BLaER1 treated with 17β-estradiol and CSF1 and Interleukin-3, amounts not matched to agents 10 nM and 100 nM (cell line): ENCODE data around the gene SMOC2.
"Not testable (repeated sequence)": the region's sequence is repeated elsewhere in the genome, so short reads cannot be mapped to it uniquely, and the experiment has no call there.

Experiments used
- H3K27ac ChIP-seq, 11 experiments: shearing (Covaris generic); formaldehyde crosslinking; 2 replicates each; pipeline ENCODE4 v1.8.1; 2022
- H3K27me3 ChIP-seq, 11 experiments: shearing (Covaris generic); formaldehyde crosslinking; 2 replicates each; pipeline ENCODE4 v1.8.1; 2022
- H3K36me3 ChIP-seq, 11 experiments: shearing (Covaris generic); formaldehyde crosslinking; 2 replicates each; pipeline ENCODE4 v1.8.1; 2022
- H3K4me1 ChIP-seq, 10 experiments: shearing (Covaris generic); formaldehyde crosslinking; 2 replicates each; pipeline ENCODE4 v1.8.1; 2022
- H3K4me2 ChIP-seq, 11 experiments: shearing (Covaris generic); formaldehyde crosslinking; 2 replicates each; pipeline ENCODE4 v1.8.1; 2022
- H3K4me3 ChIP-seq, 10 experiments: shearing (Covaris generic); formaldehyde crosslinking; 2 replicates each; pipeline ENCODE4 v1.8.1; 2022
- H3K9ac ChIP-seq, 11 experiments: shearing (Covaris generic); formaldehyde crosslinking; 2 replicates each; pipeline ENCODE4 v1.8.1; 2022
- H3K9me3 ChIP-seq, 11 experiments: shearing (Covaris generic); formaldehyde crosslinking; replicated peaks in 1 of 11; 2 replicates each; pipeline ENCODE4 v1.8.1; 2022
- H4K20me1 ChIP-seq, 11 experiments: shearing (Covaris generic); formaldehyde crosslinking; 2 replicates each; pipeline ENCODE4 v1.8.1; 2022
- Cebpa-rat ChIP-seq, 11 experiments: shearing (Covaris generic); IDR thresholded peaks; 2 replicates each; pipeline ENCODE4 v1.8.1; 2022

SMOC2 gene

DNA sequence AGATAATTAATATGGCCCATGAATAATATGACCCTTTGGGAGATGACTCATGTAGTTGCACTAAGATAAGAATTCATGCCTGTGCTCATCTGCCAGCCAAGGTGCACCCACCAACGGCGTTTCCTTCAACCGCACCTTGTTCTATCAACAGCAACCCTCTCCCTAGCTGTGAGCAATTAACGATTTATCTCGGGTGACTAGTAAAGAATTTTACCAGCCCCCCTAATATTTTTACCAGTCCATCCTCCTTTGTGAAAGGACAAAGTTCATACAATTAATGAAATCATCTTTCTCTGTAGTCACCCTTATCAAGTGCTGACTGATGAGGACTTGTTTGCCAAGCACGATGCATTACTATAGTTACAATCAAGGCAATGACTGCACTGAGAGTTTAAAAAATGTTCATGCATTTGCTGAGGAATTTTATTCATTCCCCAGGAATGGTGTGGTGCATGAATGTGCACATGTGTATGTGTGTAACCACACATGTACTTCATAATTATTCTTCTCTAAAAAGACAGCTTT is 118.7 kb downstream of the SMOC2 start:
- Histone ChIP-seq H3K4me3 (no peak overlapping the region), H3K9ac (no peak overlapping the region), H3K27me3 (no peaks in the 10 kb centered on the region), H3K9me3 (no peaks in the 10 kb centered on the region), H3K36me3 (no peaks in the 10 kb centered on the region), H3K4me1 (no peaks in the 10 kb centered on the region), H3K27ac (no peak overlapping the region), H3K4me2 (no peak overlapping the region), H4K20me1 (no peaks in the 10 kb centered on the region)
- TF ChIP-seq Cebpa-rat (IDR thresholded peaks at IDR 0.05), result no peak

DNA sequence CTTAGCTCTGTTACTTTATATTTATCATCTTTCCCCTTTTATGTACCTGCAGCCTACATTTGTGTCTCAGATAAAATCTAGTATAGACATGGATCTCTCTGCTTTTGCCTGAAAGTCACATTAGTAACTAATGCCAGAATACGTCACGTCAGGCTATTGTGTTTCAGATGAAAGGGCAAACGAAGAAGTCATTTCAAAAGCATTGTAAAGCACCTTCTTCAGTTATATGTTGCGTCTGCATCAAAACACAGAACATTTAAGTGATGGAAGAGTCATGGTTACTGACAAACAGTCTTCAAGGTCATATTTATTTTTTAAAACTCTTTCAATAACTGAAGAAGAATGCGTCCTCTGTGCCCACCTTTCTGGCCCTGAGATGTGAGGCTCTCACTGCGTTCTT is 119.1 kb downstream of the SMOC2 start:
- no peak overlapping the region for H3K9ac ChIP-seq
- H4K20me1 ChIP-seq, result no peaks in the 10 kb centered on the region
- H3K27me3 ChIP-seq, result no peaks in the 10 kb centered on the region
- H3K27ac ChIP-seq, result no peak overlapping the region
- H3K9me3 ChIP-seq, result no peaks in the 10 kb centered on the region
- no peaks in the 10 kb centered on the region for H3K36me3 ChIP-seq
- no peak for TF ChIP-seq Cebpa-rat (IDR thresholded peaks at IDR 0.05)
- no peaks in the 10 kb centered on the region for H3K4me1 ChIP-seq
- no peak overlapping the region for H3K4me3 ChIP-seq
- no peak overlapping the region for H3K4me2 ChIP-seq

DNA sequence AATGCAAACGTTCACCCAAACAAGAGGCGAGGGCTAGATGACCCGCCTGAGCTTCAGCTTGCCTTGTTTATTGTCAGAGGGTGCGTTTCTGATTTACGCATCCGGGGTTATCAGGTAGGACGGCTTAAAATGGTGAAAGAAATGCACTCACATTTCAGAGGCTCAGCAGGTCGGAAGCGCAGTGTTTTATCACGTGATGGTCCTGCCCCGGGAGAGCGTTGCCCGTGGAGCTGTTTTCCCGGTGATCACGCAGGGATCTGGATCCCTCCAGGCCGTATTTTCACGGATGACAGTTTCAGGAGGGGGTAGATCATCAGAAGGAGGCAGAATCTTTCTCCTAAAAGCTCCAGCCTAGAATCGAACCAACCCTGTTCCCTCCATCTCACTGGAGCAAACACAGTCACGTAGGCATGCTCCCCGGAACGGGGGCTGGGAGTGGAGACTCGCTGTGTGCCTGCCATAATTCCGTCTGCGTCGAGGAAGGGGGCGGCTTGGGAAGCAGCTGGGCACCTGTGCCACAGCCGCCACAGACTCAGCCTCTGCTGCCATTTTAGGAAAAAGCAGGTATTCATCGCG is 121.7 kb downstream of the SMOC2 start:
- no peaks in the 10 kb centered on the region for H3K9me3 ChIP-seq
- no peak overlapping the region for H3K9ac ChIP-seq
- H3K27ac ChIP-seq, result no peak overlapping the region
- no peak overlapping the region for H3K4me2 ChIP-seq
- no peak overlapping the region for H3K4me3 ChIP-seq
- H4K20me1 ChIP-seq, result no peaks in the 10 kb centered on the region
- H3K4me1 ChIP-seq, result no peaks in the 10 kb centered on the region
- H3K36me3 ChIP-seq, result no peaks in the 10 kb centered on the region
- no peak for TF ChIP-seq Cebpa-rat (IDR thresholded peaks at IDR 0.05)
- no peaks in the 10 kb centered on the region for H3K27me3 ChIP-seq

DNA sequence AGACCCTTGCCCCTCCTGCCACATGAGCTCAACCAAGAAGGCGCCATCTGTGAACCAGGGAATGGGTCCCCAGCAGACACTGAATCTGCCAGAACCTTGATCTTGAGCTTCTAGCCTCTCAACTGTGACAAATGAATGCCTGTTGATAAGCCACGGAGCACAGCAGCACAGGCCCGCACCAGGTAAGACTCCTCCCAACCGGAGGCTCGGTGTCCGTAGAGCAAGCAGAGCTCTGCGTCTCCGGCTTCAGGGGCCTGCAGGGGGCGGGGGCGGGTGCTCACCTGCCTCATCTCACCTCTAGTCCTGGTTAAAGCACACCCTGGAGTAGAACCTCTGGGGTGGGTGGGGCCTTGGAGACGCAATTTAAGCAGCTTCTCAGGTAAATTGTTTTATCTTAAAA is 122.7 kb downstream of the SMOC2 start:
- H3K4me2 ChIP-seq, result no peak overlapping the region
- no peak overlapping the region for H3K9ac ChIP-seq
- H3K36me3 ChIP-seq, result no peaks in the 10 kb centered on the region
- TF ChIP-seq Cebpa-rat (IDR thresholded peaks at IDR 0.05), result no peak
- H3K9me3 ChIP-seq, result no peaks in the 10 kb centered on the region
- no peaks in the 10 kb centered on the region for H3K4me1 ChIP-seq
- H4K20me1 ChIP-seq, result no peaks in the 10 kb centered on the region
- H3K27me3 ChIP-seq, result no peaks in the 10 kb centered on the region
- no peak overlapping the region for H3K27ac ChIP-seq
- no peak overlapping the region for H3K4me3 ChIP-seq

DNA sequence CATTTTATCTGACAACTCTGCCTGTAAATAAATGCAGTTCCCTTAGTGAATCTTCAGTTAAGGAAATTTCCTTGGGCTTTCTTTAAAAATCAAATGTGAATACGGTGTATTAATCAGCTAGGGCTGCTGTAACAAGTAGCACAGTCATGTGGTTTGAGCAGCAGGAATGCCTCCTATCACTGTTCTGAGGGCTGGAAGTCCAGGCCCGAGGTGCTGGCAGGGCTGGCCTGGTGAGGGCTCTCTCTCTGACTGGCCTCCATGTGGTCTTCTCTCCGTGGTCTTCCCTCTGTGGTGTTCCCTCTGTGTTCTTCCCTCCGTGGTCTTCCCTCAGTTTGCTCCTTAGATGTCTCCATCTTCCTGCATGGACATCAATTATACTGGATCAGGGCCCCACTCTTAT is 124.1 kb downstream of the SMOC2 start:
- Histone ChIP-seq H3K9ac (no peak overlapping the region), H3K4me2 (no peak overlapping the region), H4K20me1 (no peaks in the 10 kb centered on the region), H3K4me1 (no peaks in the 10 kb centered on the region), H3K27ac (no peak overlapping the region), H3K36me3 (no peaks in the 10 kb centered on the region), H3K4me3 (no peak overlapping the region), H3K9me3 (no peaks in the 10 kb centered on the region), H3K27me3 (no peaks in the 10 kb centered on the region)
- no peak for TF ChIP-seq Cebpa-rat (IDR thresholded peaks at IDR 0.05)

DNA sequence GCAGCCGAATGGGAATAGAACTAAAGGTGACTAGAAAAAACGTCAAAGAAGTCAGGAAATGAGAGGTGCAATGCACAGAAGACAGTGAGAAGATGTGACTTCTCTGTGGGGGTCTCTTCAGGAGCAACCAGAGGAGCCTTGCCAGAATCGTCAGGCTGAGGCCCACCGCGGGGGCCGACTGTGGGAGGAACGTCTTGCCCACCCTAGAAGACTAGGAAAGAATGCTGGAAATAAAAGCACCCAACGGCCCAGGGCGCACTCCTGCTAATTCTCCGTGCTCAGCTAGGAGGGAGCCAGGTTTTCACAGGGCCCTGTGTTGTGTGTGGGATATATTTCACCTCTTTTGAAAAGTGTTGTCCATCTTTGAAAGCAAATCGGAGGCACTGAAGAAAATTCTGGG is 129.2 kb downstream of the SMOC2 start:
- Histone ChIP-seq H3K36me3 (no peaks in the 10 kb centered on the region), H3K27me3 (no peaks in the 10 kb centered on the region), H3K9ac (no peak overlapping the region)

DNA sequence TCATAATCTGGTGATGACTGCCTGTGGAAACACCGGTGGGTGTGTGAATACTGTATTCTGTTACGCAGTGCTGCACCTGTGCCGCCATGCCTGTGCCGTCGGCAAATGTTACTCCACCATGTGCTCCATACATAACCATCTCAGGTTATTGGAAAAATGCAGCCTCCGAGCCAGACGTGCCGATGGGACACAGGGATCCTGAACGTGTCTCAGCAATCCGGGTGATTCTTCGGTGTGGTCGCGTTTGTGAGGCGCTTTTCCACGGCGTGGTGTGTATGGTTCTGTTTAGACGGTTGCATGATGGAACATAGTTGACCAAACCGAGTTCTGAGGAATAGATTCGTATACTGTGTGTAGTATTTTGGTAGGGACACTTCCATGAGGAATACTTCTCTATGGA is 130.3 kb downstream of the SMOC2 start:
- TF ChIP-seq Cebpa-rat (IDR thresholded peaks at IDR 0.05), result no peak
- Histone ChIP-seq H3K36me3 (no peaks in the 10 kb centered on the region), H3K4me3 (no peak overlapping the region), H3K27ac (no peak overlapping the region), H4K20me1 (no peaks in the 10 kb centered on the region), H3K4me2 (no peak overlapping the region), H3K27me3 (no peaks in the 10 kb centered on the region), H3K9ac (no peak overlapping the region), H3K4me1 (no peaks in the 10 kb centered on the region), H3K9me3 (no peaks in the 10 kb centered on the region)

More for the DNA sequence above, 129.2 kb downstream of the SMOC2 start:
- no peak overlapping the region for H3K27ac ChIP-seq
- no peak overlapping the region for H3K4me2 ChIP-seq
- no peaks in the 10 kb centered on the region for H4K20me1 ChIP-seq
- TF ChIP-seq Cebpa-rat (IDR thresholded peaks at IDR 0.05), result no peak
- H3K4me1 ChIP-seq, result no peaks in the 10 kb centered on the region
- no peaks in the 10 kb centered on the region for H3K9me3 ChIP-seq
- H3K4me3 ChIP-seq, result no peak overlapping the region

DNA sequence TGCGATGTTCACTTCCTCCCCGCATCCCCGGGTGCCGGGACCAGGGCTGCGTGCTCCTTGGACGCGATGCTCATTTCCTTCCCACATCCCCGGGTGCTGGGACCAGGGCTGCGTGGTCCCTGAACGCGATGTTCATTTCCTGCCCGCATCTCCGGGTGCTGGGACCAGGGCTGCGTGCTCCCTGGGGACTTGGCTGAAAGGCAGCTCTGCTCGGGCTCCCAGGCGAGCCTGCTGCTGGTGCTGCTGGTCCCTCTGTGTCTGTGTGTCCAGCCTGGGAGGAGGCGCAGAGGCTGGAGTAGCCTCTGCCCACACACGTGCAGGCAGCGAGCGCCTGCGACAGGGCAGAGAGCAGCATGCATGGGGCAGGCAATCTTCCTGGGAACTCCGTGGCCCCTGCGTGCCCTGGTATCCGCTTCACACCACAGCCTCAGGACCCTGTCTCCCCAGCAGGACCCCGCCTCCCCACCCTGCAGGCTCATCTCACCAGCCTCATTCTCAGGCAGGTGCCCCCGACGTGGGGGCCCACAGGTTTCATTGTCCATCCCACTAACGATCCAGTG is 132.4 kb downstream of the SMOC2 start:
- H3K27ac ChIP-seq, H3K4me2 ChIP-seq, H4K20me1 ChIP-seq, H3K9ac ChIP-seq, H3K27me3 ChIP-seq, H3K4me1 ChIP-seq, H3K9me3 ChIP-seq, H3K36me3 ChIP-seq, H3K4me3 ChIP-seq: not testable (repeated sequence)

DNA sequence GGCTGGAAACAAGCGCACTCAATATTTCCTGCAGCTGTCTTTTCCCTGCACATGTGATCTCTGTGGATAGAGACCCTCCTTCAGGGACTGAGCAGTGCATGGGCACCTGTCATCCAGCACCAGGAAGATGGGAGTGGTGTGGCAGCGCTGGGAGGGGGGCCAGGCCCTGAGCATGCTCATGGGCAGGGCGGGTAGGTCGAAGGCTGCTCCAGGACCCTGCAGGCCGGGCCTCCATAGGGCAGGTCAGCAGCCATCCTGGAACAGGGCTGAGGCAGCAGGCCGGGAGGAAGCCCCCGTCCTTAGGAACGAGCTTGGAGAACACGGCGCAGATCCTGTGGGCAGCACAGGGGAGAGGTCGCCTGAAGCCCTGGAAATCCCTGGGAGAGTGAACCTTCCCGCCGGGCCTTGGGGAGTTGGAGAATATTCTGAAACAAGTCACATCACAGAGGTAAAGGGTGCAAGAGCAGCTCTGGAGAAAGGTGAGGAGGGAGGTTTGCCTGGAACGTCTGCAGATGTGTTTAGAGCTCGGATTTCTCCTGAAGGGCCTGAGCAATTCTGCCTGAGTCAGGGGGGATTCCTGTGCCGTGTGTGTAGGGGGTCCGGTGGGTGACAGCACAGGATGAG is 133.2 kb downstream of the SMOC2 start:
- Histone ChIP-seq H3K9ac (no peak overlapping the region), H3K4me3 (no peak overlapping the region), H4K20me1 (no peaks in the 10 kb centered on the region), H3K4me1 (no peaks in the 10 kb centered on the region), H3K27me3 (no peaks in the 10 kb centered on the region), H3K9me3 (no peaks in the 10 kb centered on the region), H3K4me2 (no peak overlapping the region), H3K27ac (no peak overlapping the region), H3K36me3 (no peaks in the 10 kb centered on the region)
- TF ChIP-seq Cebpa-rat (IDR thresholded peaks at IDR 0.05), result no peak

DNA sequence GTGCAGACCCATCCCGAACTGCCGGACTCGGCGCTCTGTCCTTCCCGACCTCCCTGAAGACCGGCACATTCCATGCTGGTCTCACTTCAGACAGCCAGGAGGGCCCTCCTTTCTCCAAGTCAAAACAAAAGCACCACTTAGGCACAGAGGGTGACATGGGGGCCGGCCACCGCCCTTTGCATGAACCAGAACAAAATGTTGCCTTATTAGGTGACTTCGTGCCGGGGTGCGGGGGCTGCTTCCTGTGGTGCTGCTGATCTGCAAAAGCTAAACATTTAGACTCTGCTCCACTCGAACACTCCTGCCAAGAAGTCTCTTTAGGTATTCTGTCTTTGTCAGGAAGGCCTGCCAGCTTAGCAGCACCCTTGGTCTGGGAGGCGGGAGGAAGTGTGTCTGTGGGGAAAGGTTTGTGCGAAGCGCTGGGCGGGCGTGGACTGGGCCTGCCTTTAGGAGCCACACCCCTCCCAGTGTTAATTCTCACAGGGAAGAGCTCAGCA is 133.8 kb downstream of the SMOC2 start:
- no peak overlapping the region for H3K4me3 ChIP-seq
- no peaks in the 10 kb centered on the region for H4K20me1 ChIP-seq
- H3K4me1 ChIP-seq, result no peaks in the 10 kb centered on the region
- no peaks in the 10 kb centered on the region for H3K9me3 ChIP-seq
- H3K9ac ChIP-seq, result no peak overlapping the region
- H3K27me3 ChIP-seq, result no peaks in the 10 kb centered on the region
- TF ChIP-seq Cebpa-rat (IDR thresholded peaks at IDR 0.05), result no peak
- H3K27ac ChIP-seq, result no peak overlapping the region
- no peaks in the 10 kb centered on the region for H3K36me3 ChIP-seq
- H3K4me2 ChIP-seq, result no peak overlapping the region
